GM12865 (cell line): ENCODE results near the gene DLG1.
A peak's percentile ranks its signal among the peaks of the same experiment; 100 is the strongest.

Experiments
- DNase-seq: peaks from one replicate; pipeline ENCODE4 v3.0.0; 2010; ENCODE audit warnings: low read depth
- H3K4me3 ChIP-seq: 2 replicates; pipeline ENCODE4 v1.5.1; 2011; ENCODE audit warnings: mild to moderate bottlenecking, low read depth, low read length, control low read depth
- CTCF ChIP-seq: IDR thresholded peaks from 2 replicates; pipeline ENCODE4 v1.5.1; 2011; ENCODE audit warnings: low read length, control low read depth, low read depth, inconsistent platforms; ENCODE audit not compliant: insufficient read depth; ENCODE audit errors: missing control alignments

Gene DLG1

GRCh38 chr3:197306374-197307086 is 8.1 kb upstream of the DLG1 start:
- no peak for TF ChIP-seq CTCF
- no peak for DNase-seq
- no peak overlapping the region for H3K4me3 ChIP-seq

- no peak overlapping the region for H3K4me3 ChIP-seq
- no peak for TF ChIP-seq CTCF
- peak; percentile 86 for DNase-seq
These were observed 7.4 kb upstream of the DLG1 start for GRCh38 chr3:197305854-197306253.

DNA sequence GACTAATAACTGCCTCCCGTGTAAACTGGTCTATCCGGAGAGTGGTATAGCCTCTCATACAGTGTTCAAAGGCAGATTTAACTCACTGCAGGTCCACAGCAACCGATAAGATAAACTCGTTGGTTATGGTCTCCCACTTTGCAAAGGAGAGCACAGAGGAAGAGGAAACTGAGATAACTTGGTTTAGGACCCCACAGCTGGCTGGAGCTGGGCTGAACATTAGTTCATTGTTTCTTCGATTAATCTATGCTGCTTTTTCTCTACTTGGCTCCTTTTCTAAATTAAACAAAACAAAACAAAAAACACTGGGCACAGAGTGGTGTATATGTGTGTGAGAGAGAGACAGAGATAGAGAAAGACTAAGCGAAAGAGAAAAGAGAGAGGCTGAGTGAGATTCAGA is 5.0 kb upstream of the DLG1 start:
- H3K4me3 ChIP-seq = no peak overlapping the region
- no peak for TF ChIP-seq CTCF
- DNase-seq = no peak

DNA sequence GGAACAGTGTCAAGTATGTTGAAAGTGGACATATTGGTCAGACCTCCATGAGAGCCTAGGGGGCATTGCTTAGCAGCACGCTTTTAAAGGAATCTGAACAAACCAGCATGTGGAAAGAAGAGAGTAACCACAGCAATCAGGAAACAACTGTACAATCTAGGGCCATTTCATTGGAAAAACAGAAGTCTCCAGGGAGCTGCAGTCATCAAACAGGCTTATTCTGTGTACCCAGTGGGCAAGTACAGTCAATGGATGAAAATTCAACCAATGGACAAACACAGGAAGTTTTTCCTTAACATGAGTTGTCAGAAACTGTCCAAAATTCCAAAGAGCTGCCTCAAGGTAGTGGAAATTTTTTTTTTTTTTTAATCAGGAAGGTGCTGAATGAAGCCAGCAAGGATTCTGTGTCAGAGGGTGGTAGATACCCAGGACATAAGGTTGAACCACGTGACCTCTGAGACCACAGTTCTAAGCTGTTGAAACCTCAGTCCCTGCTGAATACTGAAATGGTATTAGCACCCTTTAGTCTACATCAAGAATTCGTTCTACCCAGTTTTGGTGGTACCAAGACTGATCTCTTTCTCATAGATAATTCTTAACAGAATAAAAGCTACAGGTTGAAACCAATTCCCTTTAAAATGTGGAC is 4.4 kb upstream of the DLG1 start:
- DNase-seq = no peak

DNA sequence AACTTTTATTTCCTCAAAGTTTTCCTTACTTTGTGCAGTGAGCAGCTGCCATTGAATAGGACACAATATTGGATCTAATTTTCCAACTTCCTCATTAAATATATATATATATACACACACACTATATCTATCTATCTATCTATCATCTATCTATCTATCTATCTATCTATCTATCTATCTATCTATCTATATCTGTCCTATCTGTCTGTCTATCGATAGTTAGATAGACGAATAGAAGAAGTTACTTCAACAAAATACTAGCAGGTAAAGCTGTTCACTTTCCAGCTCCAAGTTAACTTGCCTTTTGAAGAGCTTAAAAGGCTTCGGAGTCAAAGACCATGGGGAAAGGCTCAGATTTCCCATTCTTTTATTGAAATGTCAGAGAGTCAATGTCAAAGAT is 3.6 kb upstream of the DLG1 start:
- no peak for DNase-seq
- TF ChIP-seq CTCF = no peak
- H3K4me3 ChIP-seq = no peak overlapping the region

More for the DNA sequence above, 4.4 kb upstream of the DLG1 start:
- H3K4me3 ChIP-seq = no peak overlapping the region
- no peak for TF ChIP-seq CTCF

- H3K4me3 ChIP-seq = no peak overlapping the region
- DNase-seq = no peak
- TF ChIP-seq CTCF = no peak
These were observed 1.9 kb upstream of the DLG1 start for GRCh38 chr3:197300361-197300760.
